Measurements from ENCODE around the gene CELA3A. TPM values are rescaled to one million over a fixed set of nuclear protein-coding genes. Genes with fewer than 3 reads are reported as not detected.
A peak's percentile ranks its signal among the peaks of the same experiment; 100 is the strongest.
"Not testable (repeated sequence)": the region's sequence is repeated elsewhere in the genome, so short reads cannot be mapped to it uniquely, and the experiment has no call there.

Gene CELA3A
- total RNA-seq: not detected

- ATAC-seq: no peak
Measured at GRCh38 chr1:22001409-22001808, at the start of gene CELA3A. Gene CELA3A (plus strand): TSS chr1:22001657. CDS start chr1:22001675, 18 bp downstream.

- no peak for ATAC-seq
Measured at GRCh38 chr1:21952786-21953520, 48.5 kb upstream of the CELA3A start.

GRCh38 chr1:21955058-21955457 lies 46.4 kb upstream of the CELA3A start:
- no peak for ATAC-seq

- ATAC-seq: peak; percentile 41
Measured at GRCh38 chr1:21955501-21956281, 45.8 kb upstream of the CELA3A start.

GRCh38 chr1:21956720-21957552 lies 44.5 kb upstream of the CELA3A start:
- ATAC-seq: peak; percentile 92

- ATAC-seq: no peak
Measured at GRCh38 chr1:21961337-21961736, 40.1 kb upstream of the CELA3A start.

- no peak for ATAC-seq
Measured at GRCh38 chr1:21961799-21962198, 39.7 kb upstream of the CELA3A start.

GRCh38 chr1:21963477-21964217 lies 37.8 kb upstream of the CELA3A start:
- ATAC-seq: peak; percentile 84

- ATAC-seq: peak; percentile 50
Measured at GRCh38 chr1:21966247-21967000, 35.0 kb upstream of the CELA3A start.

- ATAC-seq: not testable (repeated sequence)
Measured at GRCh38 chr1:21967216-21967615, 34.2 kb upstream of the CELA3A start.

- not testable (repeated sequence) for ATAC-seq
Measured at GRCh38 chr1:21969066-21969465, 32.4 kb upstream of the CELA3A start.

- not testable (repeated sequence) for ATAC-seq
Measured at GRCh38 chr1:21970523-21970922, 30.9 kb upstream of the CELA3A start.

- ATAC-seq: not testable (repeated sequence)
Measured at GRCh38 chr1:21972973-21973441, 28.4 kb upstream of the CELA3A start.

GRCh38 chr1:21973948-21974347 lies 27.5 kb upstream of the CELA3A start:
- ATAC-seq: not testable (repeated sequence)

GRCh38 chr1:21974699-21975098 lies 26.8 kb upstream of the CELA3A start:
- ATAC-seq: peak; percentile 91

- ATAC-seq: not testable (repeated sequence)
Measured at GRCh38 chr1:21975296-21975695, 26.2 kb upstream of the CELA3A start.

- not testable (repeated sequence) for ATAC-seq
Measured at GRCh38 chr1:21976703-21977239, 24.7 kb upstream of the CELA3A start, which contains the start of gene CELA3B. Gene CELA3B (plus strand): TSS chr1:21977022. CDS start chr1:21977040, 18 bp downstream.

GRCh38 chr1:21978209-21978608 lies 23.2 kb upstream of the CELA3A start:
- ATAC-seq: not testable (repeated sequence)

- ATAC-seq: peak; percentile 61
Measured at GRCh38 chr1:21980515-21981220, 20.8 kb upstream of the CELA3A start.

- not testable (repeated sequence) for ATAC-seq
Measured at GRCh38 chr1:21981253-21981652, 20.2 kb upstream of the CELA3A start.
